Pancreas (tissue), 10 donors: ENCODE results near the gene MGAM2. TPM values are rescaled to one million over a fixed set of nuclear protein-coding genes. Genes with fewer than 3 reads are reported as not detected.

Source experiments
- ATAC-seq, 4 donors: fragments of 200-7000 bp; cut with Tn5 transposase; one replicate each; pipeline versions ENCODE4 v1.8.0 to v1.9.1; 2020; ENCODE audit warnings: mild to moderate bottlenecking in 4 of 4, moderate library complexity in 4 of 4
- DNase-seq, 6 donors: peaks; one replicate each; pipeline ENCODE4 v3.0.0-alpha.2; 2020
- FAIRE-seq: peaks from 2 replicates; lab custom pipeline; 2012; peaks lifted over from hg19 to GRCh38; lab: Jason Lieb, UNC
- H3K27ac ChIP-seq, 4 donors: fragments of 200-600 bp; sonication (generic); 1 replicate in 3 of 4; 2 replicates in 1 of 4; pipeline versions ENCODE4 v1.5.0 to v1.8.0; 2020
- H3K27me3 ChIP-seq, 4 donors: fragments of 200-600 bp; one replicate each; pipeline ENCODE4 v1.8.0; 2021
- H3K36me3 ChIP-seq, 3 donors: fragments of 200-600 bp; sonication (generic) in 1 of 3; one replicate each; pipeline versions ENCODE4 v1.5.0 to v1.8.0; 2020 to 2021
- H3K4me1 ChIP-seq, 3 donors: fragments of 200-600 bp; one replicate each; pipeline ENCODE4 v1.8.0; 2021
- H3K4me3 ChIP-seq, 4 donors: fragments of 200-600 bp; sonication (generic) in 2 of 4; one replicate each; pipeline versions ENCODE4 v1.5.0 to v1.8.0; 2020 to 2021
- H3K9me3 ChIP-seq, 4 donors: fragments of 200-600 bp; one replicate each; pipeline ENCODE4 v1.8.0; 2021
- WGBS, 2 donors: extraction: QIAGEN DNeasy Blood & Tissue Kit; methylation state at CpG; one replicate each; pipeline ENCODE4 v1.1.7; 2013; 5-methylcytosine and 5-hydroxymethylcytosine counted together
- intact Hi-C, 3 donors: fragments of 100-400 bp; cut with DNase I; formaldehyde crosslinking; loops; one replicate each; pipeline versions ENCODE4 v1.11.1 to v1.14.2; 2022
- polyA plus RNA-seq, 2 donors: library from polyadenylated mRNA; stranded (reverse); fragments of 200-250 nt; gene quantifications; one replicate each; pipeline ENCODE4 v1.2.3, GENCODE V29; 2013
- total RNA-seq, 6 donors: library from RNA; stranded (reverse); fragmentation: NEBNext Ultra II Directional in 4 of 6; extraction: Animal tissue kit (Norgen Biotek cat#: 25700) in 4 of 6; gene quantifications; one replicate each; pipeline versions ENCODE4 v1.2.1 to v1.2.4, GENCODE V29; 2021 to 2023
- TF ChIP-seq, protein P1 (sequence below), 4 donors: fragments of 200-600 bp; sonication (generic) in 3 of 4; IDR thresholded peaks; one replicate each; pipeline versions ENCODE4 v1.5.0 to v1.8.0; 2021; ENCODE audit warnings: antibody characterized with exemption in 4 of 4
- donor health status: healthy with polysubstance abuse.
- donor health status: DM: no; HTN: no; CAD: no; lungs with moderate emphysema.
- donor health status: DM: no; HTN: no; CAD: no.
- donor health status: control.
- donor health status: control.
- donor health status: Bipolar disorder and iron deficiency.
- donor health status: DM: yes; HTN: yes; CAD: no.
- donor health status: DM: no; HTN: no; CAD: no.
- donor health status: DM: no; HTN: no; CAD: no.
- donor health status: DM: yes; HTN: yes; CAD: no.

MGAM2 gene
- total and polyA plus RNA-seq, 8 donors: 1.3 to 28.3 (median 9.5) TPM

- ATAC-seq (peak in 3 of 4 donors; percentile 35 to 60 (median 42)), DNase-seq (no peak), FAIRE-seq (no peak)
- H3K27me3 ChIP-seq: no peaks in the 10 kb centered on the region
- TF ChIP-seq, protein P1, sequence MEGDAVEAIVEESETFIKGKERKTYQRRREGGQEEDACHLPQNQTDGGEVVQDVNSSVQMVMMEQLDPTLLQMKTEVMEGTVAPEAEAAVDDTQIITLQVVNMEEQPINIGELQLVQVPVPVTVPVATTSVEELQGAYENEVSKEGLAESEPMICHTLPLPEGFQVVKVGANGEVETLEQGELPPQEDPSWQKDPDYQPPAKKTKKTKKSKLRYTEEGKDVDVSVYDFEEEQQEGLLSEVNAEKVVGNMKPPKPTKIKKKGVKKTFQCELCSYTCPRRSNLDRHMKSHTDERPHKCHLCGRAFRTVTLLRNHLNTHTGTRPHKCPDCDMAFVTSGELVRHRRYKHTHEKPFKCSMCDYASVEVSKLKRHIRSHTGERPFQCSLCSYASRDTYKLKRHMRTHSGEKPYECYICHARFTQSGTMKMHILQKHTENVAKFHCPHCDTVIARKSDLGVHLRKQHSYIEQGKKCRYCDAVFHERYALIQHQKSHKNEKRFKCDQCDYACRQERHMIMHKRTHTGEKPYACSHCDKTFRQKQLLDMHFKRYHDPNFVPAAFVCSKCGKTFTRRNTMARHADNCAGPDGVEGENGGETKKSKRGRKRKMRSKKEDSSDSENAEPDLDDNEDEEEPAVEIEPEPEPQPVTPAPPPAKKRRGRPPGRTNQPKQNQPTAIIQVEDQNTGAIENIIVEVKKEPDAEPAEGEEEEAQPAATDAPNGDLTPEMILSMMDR (IDR thresholded peaks at IDR 0.05): no peak
- H3K4me1 ChIP-seq: no peaks in the 10 kb centered on the region
- 40 to 41% methylated on average over 1 of the region's 1 CpG for WGBS, 2 donors
- no peaks in the 10 kb centered on the region for H3K9me3 ChIP-seq
- H3K27ac ChIP-seq: peak overlapping the region in 1 of 4 donors; percentile 57
- peak overlapping the region in 3 of 4 donors; percentile 1 to 24 (median 13) for H3K4me3 ChIP-seq
- no peaks in the 10 kb centered on the region for H3K36me3 ChIP-seq
- intact Hi-C loops: no loop called here
Measured at GRCh38 chr7:142112086-142112485, 568 bp downstream of the MGAM2 start.

DNA sequence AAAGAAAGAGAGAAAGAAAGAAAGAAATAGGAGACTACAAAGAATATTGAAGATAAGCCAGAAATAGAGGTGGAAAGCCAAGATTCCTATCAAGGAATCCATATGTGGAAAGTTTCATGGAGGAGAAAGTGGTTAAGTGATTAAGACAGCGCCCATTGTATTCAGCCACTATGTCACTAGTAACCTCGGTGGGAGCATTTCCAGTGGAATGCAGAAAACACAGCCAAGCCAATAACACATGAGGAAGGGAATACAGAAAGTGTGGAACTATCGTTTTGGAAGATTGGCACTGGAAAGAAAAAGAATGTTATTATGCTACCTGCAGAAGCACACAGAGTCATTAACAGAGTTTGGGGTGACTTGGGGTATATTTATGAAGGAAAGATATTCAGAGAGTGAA lies 2.7 kb downstream of the MGAM2 start:
- peak in 3 of 4 donors; percentile 56 to 65 (median 62) for ATAC-seq
- DNase-seq: no peak
- Histone ChIP-seq H3K36me3 (no peaks in the 10 kb centered on the region), H3K4me1 (no peaks in the 10 kb centered on the region), H3K27ac (peak overlapping the region in 1 of 4 donors; percentile 11), H3K27me3 (no peaks in the 10 kb centered on the region), H3K4me3 (no peak overlapping the region), H3K9me3 (no peaks in the 10 kb centered on the region)
- FAIRE-seq: no peak
- TF ChIP-seq, protein P1 (IDR thresholded peaks at IDR 0.05): no peak
- 33 to 39% methylated on average over 3 of the region's 3 CpGs for WGBS, 2 donors
- intact Hi-C loops: no loop called here

DNA sequence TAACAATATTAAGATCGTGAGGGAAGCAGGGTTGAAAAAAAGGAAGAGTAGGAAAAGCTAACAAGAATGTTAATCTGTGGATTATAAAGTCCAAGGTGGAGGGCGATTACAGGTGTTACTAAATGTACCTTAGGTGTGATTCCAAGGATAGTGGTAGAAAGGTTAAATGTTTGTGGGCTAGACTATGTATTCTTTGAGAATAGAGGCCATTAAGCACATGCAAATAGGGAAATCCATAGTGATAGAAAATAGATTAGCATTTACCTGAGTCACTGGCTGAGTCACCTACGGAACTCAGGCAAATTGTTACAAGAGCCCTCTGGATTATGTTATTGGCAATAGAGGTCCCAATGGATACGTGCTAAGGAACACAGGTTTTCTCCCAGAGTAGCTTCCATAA lies 9.0 kb downstream of the MGAM2 start:
- WGBS, 2 donors: 56 to 66% methylated on average over 4 of the region's 4 CpGs
- no peaks in the 10 kb centered on the region for H3K36me3 ChIP-seq
- peaks cover 0 to 5% (median 0%) of the 10 kb centered on the region in 3 donors for H3K4me1 ChIP-seq
- ATAC-seq (peak in 1 of 4 donors; percentile 32), DNase-seq (no peak), FAIRE-seq (no peak)
- intact Hi-C loops: no loop called here
- H3K27ac ChIP-seq: no peak overlapping the region
- TF ChIP-seq, protein P1 (IDR thresholded peaks at IDR 0.05): no peak
- H3K9me3 ChIP-seq: no peaks in the 10 kb centered on the region
- no peak overlapping the region for H3K4me3 ChIP-seq
- no peaks in the 10 kb centered on the region for H3K27me3 ChIP-seq

GRCh38 chr7:142123184-142123583 lies 11.7 kb downstream of the MGAM2 start:
- WGBS, 2 donors: 90 to 97% methylated on average over 3 of the region's 3 CpGs
- no peaks in the 10 kb centered on the region for H3K27me3 ChIP-seq
- no peaks in the 10 kb centered on the region for H3K36me3 ChIP-seq
- peaks cover 0 to 5% (median 0%) of the 10 kb centered on the region in 3 donors for H3K4me1 ChIP-seq
- H3K4me3 ChIP-seq: no peak overlapping the region
- TF ChIP-seq, protein P1 (IDR thresholded peaks at IDR 0.05): no peak
- intact Hi-C loops: no loop called here
- ATAC-seq (no peak), DNase-seq (no peak), FAIRE-seq (no peak)
- H3K9me3 ChIP-seq: no peaks in the 10 kb centered on the region
- no peak overlapping the region for H3K27ac ChIP-seq

DNA sequence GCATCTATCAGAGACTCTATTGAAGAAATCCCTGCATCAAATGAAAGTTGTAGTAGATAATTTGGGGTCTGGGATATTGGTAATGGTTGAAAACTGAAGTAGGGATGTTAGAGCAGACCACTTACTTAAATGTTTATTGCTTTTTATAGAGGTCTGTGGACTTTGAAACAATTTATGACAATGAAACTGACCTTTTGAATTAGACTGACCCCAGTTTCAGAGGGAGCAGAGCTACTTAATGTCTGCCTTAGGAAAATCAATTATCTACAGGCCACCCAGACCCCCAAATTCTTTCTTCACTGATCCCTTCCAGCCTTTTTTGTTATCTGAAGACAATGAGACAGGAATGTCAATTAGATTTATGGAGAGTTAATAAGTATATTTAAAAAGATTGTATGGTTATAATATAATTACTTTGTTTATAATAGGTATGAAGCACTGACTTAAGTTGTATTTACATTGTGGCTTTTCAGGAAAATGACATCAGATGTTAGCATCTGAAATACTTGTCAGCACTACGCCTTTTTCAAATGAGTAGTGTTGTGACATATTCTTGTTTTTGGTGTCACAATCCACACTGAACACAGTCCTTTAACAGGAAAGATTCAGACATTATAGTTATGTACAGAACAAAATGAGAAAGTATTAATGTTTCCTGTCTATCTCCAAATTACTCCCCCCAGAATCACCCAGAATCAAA lies 13.9 kb downstream of the MGAM2 start:
- Histone ChIP-seq H3K27me3 (no peaks in the 10 kb centered on the region), H3K27ac (no peak overlapping the region), H3K9me3 (no peaks in the 10 kb centered on the region), H3K4me1 (peaks cover 0 to 4% (median 0%) of the 10 kb centered on the region in 3 donors), H3K36me3 (no peaks in the 10 kb centered on the region), H3K4me3 (no peak overlapping the region)
- FAIRE-seq (no peak), ATAC-seq (no peak), DNase-seq (no peak)
- 76 to 86% methylated on average over 1 of the region's 1 CpG for WGBS, 2 donors
- intact Hi-C loops: no loop called here
- TF ChIP-seq, protein P1 (IDR thresholded peaks at IDR 0.05): no peak
